ENCODE data around the gene FANCC.

FANCC gene

DNA sequence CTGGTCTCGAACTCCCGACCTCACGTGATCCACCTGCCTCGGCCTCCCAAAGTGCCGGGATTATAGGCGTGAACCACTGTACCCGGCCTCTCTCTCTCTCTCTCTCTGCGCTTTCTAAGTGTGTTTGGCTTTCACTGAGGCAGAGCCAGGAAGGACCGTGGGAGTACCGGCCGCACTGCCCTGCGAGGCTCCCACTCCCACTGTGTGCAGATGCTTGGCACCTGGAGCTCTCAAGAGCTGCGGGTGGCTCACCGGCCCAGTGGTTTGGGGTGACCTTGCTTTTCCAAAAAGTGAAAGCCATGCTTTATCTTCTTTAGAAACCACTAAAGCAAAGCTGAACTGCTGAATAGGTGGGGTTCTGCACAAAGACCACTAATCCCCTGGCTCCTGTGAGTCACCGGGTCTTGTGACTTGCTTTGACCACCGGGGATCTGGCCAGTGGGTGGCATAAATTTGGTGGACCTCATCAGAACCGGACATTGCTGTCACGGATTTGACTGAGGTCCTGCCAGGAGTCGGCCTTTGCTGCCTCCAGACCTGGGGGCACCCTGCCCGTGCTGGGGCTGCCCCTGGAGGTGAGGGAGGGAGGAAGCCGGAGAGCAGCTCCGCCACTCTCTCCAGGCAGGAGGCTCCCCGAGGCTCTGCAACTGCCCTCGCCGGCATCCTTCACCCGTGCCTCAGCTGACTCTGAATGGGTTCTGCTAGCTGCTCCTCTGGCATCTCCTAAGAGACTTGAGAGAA is 228.9 kb downstream of the FANCC start:
- in situ Hi-C loops (cut with MboI; ENCODE audit: low sequenced_read_pairs, unreplicated experiment): no loop called here
- TF ChIP-seq, protein P1, sequence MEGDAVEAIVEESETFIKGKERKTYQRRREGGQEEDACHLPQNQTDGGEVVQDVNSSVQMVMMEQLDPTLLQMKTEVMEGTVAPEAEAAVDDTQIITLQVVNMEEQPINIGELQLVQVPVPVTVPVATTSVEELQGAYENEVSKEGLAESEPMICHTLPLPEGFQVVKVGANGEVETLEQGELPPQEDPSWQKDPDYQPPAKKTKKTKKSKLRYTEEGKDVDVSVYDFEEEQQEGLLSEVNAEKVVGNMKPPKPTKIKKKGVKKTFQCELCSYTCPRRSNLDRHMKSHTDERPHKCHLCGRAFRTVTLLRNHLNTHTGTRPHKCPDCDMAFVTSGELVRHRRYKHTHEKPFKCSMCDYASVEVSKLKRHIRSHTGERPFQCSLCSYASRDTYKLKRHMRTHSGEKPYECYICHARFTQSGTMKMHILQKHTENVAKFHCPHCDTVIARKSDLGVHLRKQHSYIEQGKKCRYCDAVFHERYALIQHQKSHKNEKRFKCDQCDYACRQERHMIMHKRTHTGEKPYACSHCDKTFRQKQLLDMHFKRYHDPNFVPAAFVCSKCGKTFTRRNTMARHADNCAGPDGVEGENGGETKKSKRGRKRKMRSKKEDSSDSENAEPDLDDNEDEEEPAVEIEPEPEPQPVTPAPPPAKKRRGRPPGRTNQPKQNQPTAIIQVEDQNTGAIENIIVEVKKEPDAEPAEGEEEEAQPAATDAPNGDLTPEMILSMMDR (IDR thresholded peaks at IDR 0.05; ENCODE audit: borderline replicate concordance, control extremely low read depth, extremely low read depth, insufficient read depth, missing control alignments): no peak
- no peak for DNase-seq (ENCODE audit: low spot score)

DNA sequence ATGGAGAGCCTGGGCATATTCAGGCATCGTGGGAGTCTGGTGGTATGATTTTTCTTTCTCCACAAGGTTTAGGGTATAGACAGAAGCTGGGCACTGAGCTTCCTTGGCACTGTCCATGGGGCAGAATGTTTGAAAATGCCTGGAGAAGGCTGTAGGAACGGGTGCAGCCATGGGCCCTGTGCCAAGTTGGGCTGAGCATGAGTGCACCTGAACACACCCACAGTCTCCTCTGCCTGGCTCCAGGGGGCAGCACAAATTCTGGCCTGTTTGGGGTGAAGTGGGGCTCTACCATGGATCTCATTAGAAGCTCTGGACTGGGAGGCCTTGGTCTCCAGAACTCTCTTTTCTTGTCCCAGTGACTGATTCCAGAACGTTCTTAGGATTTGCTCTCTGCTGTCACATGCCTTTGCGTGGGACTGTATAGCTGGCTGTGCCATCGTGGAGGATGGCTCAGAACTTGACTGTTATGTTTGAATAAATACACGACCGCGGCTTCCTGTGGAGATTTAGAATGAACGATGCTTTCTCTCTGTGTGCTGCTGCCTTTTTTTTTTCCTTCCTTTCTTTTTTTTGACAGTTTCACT is 229.8 kb downstream of the FANCC start:
- TF ChIP-seq, protein P1 (IDR thresholded peaks at IDR 0.05; ENCODE audit: borderline replicate concordance, control extremely low read depth, extremely low read depth, insufficient read depth, missing control alignments): no peak
- in situ Hi-C loops (cut with MboI; ENCODE audit: low sequenced_read_pairs, unreplicated experiment): no loop called here
- DNase-seq (ENCODE audit: low spot score): no peak

DNA sequence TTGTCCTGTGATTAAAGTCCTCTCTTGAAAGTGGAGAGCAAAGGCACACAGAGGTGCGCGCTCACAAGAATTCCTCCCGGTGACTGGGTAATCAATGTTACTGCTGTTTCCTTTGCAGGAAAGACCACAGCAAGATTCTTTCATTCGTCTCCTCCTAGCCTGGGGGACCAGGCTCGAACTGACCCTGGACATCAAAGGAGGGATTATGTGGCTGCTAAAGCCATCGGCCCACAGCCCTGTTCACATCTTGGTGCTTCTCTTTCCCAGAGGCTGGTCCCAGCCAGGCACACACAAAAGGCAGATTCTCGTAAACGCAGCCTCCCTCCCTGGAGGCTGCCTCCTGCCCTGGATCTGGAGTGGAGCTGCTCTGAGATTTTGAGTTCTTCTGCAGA is 230.9 kb downstream of the FANCC start:
- no peak for DNase-seq (ENCODE audit: low spot score)
- TF ChIP-seq, protein P1 (IDR thresholded peaks at IDR 0.05; ENCODE audit: borderline replicate concordance, control extremely low read depth, extremely low read depth, insufficient read depth, missing control alignments): no peak
- in situ Hi-C loops (cut with MboI; ENCODE audit: low sequenced_read_pairs, unreplicated experiment): no loop called here

DNA sequence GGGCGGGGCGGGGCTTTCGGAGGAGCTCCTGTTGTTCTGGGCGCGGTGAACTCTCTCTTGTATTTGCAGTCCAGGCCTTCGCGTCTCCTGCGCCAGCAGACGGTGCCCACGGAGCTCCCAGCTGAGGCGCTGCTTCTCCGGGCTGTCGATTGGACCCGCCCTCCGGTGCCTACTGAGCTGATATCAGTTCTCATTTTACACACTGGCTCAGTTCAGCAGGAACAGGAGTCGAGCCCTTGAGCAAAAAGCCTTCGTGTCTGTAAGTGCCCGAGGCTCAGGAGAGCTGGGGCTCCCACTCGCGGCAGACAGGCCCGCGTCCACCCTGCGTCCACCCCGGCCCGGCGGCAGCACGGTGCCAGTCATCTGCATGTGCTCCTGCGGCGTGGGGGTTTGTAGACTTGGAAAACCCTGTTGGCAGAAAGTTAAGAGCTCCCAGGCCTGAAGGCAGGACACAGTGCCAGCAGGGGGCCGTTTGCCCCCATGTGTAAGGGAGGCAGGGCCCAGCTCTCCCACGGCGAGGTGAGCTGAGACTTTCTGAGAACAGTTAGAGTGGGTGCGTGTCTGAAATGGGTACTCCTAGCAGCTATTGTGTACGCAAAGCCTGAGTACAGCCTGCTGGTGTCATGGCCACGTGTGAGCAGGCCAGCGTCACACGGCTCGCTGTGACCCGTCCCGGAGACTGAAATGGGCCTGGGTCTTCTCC is 231.5 kb downstream of the FANCC start:
- in situ Hi-C loops (cut with MboI; ENCODE audit: low sequenced_read_pairs, unreplicated experiment): no loop called here

DNA sequence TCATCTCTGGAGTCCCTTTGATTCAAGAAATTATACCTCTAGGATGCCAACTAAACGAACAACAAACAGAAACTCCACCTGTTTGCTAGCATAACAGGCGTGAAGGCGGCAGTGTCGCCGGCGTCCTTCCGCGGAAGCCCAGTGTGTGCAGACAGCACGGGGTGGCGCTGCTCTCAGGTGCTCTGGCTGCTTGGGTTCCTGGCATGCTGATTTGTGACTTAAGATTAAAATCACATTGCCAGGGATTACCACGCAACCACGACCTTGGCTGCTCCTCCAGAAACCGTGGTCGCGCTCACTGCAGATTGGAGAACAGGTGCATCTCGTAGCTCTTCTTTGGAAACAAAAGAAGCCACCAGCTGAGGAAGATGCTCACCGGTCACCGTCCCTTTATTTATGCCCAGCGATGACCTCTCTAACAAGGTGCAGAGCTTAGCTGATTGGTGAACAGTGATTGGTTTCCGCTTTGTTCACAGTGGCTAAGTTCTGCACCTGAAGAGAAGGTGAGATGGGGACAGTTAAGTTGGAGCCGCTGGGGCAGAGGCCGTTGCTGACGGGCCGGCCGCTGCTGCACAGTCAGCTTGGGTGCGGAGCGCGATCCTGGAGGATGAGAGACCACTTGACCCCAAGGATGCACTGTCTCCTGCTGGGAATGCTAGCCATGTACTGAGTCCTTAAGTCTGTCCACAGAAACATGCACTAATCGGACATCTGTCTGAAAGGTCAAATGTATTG is 232.3 kb downstream of the FANCC start:
- no peak for DNase-seq (ENCODE audit: low spot score)
- in situ Hi-C loops (cut with MboI; ENCODE audit: low sequenced_read_pairs, unreplicated experiment): no loop called here
- TF ChIP-seq, protein P1 (IDR thresholded peaks at IDR 0.05; ENCODE audit: borderline replicate concordance, control extremely low read depth, extremely low read depth, insufficient read depth, missing control alignments): no peak

More for the DNA sequence above, 231.5 kb downstream of the FANCC start:
- TF ChIP-seq, protein P1 (IDR thresholded peaks at IDR 0.05; ENCODE audit: borderline replicate concordance, control extremely low read depth, extremely low read depth, insufficient read depth, missing control alignments): no peak
- no peak for DNase-seq (ENCODE audit: low spot score)

DNA sequence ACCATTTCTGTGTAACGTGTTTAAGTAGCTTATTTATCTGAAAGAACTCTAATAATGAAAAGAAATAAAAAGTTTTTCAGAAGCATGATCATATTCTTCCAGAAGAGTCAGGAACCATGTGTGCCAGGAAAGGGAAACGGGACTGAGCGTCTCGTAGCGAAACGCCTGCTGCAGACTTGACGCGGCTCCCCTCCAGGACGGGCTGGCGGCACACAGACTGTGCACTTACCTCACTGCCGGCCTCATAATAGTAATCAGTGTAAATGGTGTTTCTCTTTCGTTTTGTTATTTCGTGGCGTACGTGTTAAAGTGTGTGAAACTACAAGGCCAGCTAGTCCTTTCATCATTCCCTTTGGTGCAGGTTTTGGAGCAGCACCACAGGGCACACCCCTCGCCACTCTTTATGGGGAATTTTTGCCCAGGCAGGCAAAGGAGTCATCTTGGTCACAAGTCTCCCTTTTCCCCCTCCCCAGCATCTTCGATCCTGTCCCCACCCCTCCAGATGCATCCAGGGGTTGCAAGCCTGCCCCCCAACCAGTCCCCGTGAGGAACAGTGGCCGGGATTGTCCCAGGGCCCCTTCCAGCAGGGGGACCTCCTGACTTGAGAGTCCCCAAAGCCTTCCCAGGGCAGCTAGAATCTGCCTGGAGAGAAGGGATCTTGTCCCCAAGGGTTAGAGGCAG is 233.1 kb downstream of the FANCC start:
- TF ChIP-seq, protein P1 (IDR thresholded peaks at IDR 0.05; ENCODE audit: borderline replicate concordance, control extremely low read depth, extremely low read depth, insufficient read depth, missing control alignments): no peak
- DNase-seq (ENCODE audit: low spot score): no peak
- in situ Hi-C loops (cut with MboI; ENCODE audit: low sequenced_read_pairs, unreplicated experiment): no loop called here
